A549 (cell line): ENCODE data around the gene C2CD4C.

Experiments
- TF ChIP-seq, protein P1 (sequence below): fragments of >200 bp; sonication (Bioruptor Twin); formaldehyde crosslinking; IDR thresholded peaks from 3 replicates; pipeline ENCODE4 v1.5.1; 2016
- TF ChIP-seq, protein P2 (sequence below): fragments of 200-600 bp; sonication (generic); IDR thresholded peaks from 2 replicates; pipeline ENCODE4 v1.6.1; 2016; ENCODE audit warnings: antibody characterized with exemption, mild to moderate bottlenecking, moderate library complexity

DNA sequence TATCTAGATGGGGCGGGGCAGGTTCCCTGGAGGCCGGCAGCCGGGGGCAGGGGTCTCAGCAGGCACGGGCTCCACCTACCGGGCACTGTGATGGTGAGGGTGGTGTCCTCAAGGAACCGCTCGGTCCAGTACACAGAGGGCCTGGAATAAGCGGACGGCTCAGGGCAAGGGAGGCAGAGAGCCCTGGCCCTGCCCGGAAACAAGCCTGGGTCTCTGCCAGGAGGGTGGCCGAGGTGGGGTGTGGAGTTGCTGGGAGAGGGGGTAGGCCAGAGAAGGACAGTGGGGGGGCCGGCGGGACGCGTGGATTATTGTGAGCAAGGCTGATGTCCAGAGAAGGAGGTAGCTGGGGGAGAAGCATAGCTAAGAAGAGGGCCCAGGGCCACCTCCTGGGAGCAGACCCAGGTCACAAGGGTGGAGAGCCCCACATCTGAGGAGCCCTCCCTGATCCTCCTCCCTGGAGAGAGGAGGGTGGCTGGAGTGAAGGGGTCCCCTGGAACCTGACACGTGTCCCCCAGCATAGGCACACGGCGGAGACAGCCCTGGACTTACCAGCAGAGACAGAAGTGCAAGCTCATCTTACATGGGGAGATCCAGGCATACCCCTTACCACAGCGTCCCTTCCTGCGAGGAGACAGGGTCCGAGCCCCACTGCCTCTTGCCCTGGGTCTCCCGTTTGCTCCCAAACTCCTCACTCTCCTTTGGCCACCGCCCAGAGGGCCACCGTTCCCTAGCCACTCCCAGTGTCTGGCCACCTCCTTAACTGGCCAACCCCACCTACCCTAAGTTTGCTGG lies 35.4 kb downstream of the C2CD4C start:
- TF ChIP-seq, protein P1, sequence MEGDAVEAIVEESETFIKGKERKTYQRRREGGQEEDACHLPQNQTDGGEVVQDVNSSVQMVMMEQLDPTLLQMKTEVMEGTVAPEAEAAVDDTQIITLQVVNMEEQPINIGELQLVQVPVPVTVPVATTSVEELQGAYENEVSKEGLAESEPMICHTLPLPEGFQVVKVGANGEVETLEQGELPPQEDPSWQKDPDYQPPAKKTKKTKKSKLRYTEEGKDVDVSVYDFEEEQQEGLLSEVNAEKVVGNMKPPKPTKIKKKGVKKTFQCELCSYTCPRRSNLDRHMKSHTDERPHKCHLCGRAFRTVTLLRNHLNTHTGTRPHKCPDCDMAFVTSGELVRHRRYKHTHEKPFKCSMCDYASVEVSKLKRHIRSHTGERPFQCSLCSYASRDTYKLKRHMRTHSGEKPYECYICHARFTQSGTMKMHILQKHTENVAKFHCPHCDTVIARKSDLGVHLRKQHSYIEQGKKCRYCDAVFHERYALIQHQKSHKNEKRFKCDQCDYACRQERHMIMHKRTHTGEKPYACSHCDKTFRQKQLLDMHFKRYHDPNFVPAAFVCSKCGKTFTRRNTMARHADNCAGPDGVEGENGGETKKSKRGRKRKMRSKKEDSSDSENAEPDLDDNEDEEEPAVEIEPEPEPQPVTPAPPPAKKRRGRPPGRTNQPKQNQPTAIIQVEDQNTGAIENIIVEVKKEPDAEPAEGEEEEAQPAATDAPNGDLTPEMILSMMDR: no peak
- TF ChIP-seq, protein P2, sequence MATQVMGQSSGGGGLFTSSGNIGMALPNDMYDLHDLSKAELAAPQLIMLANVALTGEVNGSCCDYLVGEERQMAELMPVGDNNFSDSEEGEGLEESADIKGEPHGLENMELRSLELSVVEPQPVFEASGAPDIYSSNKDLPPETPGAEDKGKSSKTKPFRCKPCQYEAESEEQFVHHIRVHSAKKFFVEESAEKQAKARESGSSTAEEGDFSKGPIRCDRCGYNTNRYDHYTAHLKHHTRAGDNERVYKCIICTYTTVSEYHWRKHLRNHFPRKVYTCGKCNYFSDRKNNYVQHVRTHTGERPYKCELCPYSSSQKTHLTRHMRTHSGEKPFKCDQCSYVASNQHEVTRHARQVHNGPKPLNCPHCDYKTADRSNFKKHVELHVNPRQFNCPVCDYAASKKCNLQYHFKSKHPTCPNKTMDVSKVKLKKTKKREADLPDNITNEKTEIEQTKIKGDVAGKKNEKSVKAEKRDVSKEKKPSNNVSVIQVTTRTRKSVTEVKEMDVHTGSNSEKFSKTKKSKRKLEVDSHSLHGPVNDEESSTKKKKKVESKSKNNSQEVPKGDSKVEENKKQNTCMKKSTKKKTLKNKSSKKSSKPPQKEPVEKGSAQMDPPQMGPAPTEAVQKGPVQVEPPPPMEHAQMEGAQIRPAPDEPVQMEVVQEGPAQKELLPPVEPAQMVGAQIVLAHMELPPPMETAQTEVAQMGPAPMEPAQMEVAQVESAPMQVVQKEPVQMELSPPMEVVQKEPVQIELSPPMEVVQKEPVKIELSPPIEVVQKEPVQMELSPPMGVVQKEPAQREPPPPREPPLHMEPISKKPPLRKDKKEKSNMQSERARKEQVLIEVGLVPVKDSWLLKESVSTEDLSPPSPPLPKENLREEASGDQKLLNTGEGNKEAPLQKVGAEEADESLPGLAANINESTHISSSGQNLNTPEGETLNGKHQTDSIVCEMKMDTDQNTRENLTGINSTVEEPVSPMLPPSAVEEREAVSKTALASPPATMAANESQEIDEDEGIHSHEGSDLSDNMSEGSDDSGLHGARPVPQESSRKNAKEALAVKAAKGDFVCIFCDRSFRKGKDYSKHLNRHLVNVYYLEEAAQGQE: no peak
